ENCODE results near the gene POTEG.
"Not testable (repeated sequence)": the region's sequence is repeated elsewhere in the genome, so short reads cannot be mapped to it uniquely, and the experiment has no call there.

POTEG gene

DNA sequence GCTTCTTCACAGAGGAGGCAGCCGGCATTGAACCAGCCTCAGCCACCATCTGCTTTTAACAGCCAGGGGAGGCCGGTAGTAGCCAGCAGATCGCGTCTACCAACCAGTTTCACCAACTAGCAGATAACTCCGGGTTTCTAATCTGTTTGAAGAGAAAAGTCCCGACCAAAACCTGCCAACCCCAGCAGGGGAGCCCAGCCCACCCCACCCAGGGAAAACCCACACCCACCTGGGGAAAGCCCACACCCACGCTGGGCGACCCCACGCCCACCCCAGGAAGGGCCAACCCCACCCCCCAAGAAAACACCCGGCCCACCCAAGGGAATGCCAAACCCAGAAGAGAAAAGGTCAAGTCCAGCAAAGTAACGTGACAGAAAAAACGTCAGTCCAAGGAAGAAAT, at the start of gene POTEG:
Gene POTEG, minus strand, starts transcription at position 101 of the 400 bp plus-strand sequence. Its CDS starts 52 bp downstream, at position 49.
- DNase-seq (ENCODE audit: low spot score) = not testable (repeated sequence)

DNA sequence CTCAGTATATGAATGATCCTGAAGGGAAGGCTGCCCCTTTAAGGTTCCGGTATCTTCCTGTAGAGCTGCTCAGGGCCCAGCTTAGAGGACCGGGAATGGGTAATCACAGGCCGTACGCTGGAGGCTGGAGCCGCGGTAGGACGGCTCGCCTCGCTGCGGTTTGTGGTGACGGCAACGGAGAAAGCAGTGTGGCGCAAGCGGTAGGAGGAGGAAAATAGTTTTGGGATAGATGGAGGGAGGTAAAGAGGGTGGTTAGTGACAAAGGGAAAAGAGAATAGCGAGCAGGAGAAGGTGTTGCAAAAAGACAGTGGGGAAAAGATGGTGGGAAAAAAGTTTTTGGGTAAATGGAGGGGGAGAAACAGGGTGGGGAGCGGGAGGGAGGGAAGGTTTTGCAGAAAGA, 48.0 kb upstream of the POTEG start:
- DNase-seq (ENCODE audit: low spot score) = not testable (repeated sequence)

GRCh38 chr14:19481421-19481820, 47.3 kb upstream of the POTEG start:
- DNase-seq (ENCODE audit: low spot score) = not testable (repeated sequence)

GRCh38 chr14:19480491-19480890, 46.4 kb upstream of the POTEG start:
- DNase-seq (ENCODE audit: low spot score) = not testable (repeated sequence)

- not testable (repeated sequence) for DNase-seq (ENCODE audit: low spot score)
These were observed 11.6 kb upstream of the POTEG start for GRCh38 chr14:19445761-19446160.

- DNase-seq (ENCODE audit: low spot score) = not testable (repeated sequence)
These were observed 5.7 kb upstream of the POTEG start for GRCh38 chr14:19439826-19440225.

- DNase-seq (ENCODE audit: low spot score) = not testable (repeated sequence)
These were observed 5.1 kb upstream of the POTEG start for GRCh38 chr14:19439219-19439618.

DNA sequence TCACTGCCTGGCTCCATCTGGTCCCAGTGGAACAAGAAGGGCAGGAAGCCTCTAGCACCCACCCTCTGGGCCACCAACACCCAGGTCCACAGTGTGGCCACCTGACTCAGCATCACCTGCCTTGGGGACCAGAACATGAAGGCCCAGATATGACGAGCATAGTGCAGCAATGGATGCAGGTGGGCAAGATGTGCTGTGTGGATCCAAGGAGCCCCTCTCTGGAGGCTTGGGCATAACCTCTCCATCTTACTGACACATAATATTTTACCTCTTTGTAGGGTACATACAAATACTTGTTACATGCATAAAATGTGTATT, 2.9 kb upstream of the POTEG start:
- DNase-seq (ENCODE audit: low spot score) = not testable (repeated sequence)

- DNase-seq (ENCODE audit: low spot score) = not testable (repeated sequence)
These were observed 2.4 kb upstream of the POTEG start for GRCh38 chr14:19436311-19437125.

GRCh38 chr14:19435852-19436251, 1.7 kb upstream of the POTEG start:
- not testable (repeated sequence) for DNase-seq (ENCODE audit: low spot score)

DNA sequence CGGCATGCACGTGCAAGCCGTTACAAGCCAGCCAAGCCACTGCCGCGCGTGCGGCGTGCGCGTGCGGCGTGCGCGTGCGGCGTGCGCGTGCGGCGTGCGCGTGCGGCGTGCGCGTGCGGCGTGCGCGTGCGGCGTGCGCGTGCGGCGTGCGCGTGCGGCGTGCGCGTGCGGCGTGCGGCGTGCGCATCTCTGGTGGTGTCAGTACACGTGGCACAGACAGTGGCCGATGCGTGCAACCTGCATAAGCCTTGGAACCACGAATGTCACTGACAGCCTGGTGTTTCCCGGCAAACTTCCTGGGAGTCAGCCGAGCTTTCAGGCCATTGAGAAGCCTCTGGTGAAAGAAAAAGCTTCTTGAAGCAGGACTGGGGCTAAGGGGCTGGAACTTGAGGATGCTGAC, 750 bp upstream of the POTEG start:
- DNase-seq (ENCODE audit: low spot score) = not testable (repeated sequence)

- DNase-seq (ENCODE audit: low spot score) = not testable (repeated sequence)
These were observed 376 bp downstream of the POTEG start for GRCh38 chr14:19433765-19434164.

DNA sequence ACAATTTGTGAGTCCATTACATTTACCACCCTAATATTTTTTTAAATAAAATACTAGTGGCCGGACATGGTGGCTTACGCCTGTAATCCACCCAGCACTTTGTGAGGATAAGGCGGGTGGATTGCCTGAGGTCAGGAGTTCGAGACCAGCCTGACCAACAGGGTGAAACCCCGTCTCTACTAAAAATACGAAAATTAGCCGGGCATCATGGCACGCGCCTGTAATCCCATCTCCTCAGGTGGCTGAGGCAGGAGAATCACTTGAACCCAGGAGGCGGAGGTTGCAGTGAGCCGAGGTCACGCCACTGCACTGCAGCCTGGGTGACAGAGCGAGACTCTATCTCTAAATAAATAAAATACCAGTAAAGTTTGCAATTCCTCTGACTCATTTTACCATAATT, 25.6 kb downstream of the POTEG start:
- DNase-seq (ENCODE audit: low spot score) = not testable (repeated sequence)

DNA sequence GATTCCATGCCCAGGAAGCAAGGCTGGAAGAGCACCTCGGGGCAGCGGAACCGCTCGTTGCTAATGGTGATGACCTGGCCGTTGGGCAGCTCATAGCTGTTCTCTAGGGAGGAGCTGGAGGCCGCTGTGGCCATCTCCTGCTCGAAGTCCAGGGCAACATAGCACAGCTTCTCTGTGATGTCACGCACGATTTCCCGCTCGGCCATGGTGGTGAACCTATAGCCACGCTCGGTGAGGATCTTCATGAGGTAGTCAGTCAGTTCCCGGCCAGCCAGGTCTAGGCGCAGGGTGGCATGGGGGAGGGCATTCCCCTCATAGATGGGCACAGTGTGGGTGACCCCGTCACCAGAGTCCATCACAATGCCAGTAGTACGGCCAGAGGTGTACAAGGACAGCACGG, 32.0 kb downstream of the POTEG start:
- DNase-seq (ENCODE audit: low spot score) = not testable (repeated sequence)

- DNase-seq (ENCODE audit: low spot score) = not testable (repeated sequence)
These were observed 39.4 kb downstream of the POTEG start for GRCh38 chr14:19394727-19395126.

GRCh38 chr14:19390230-19390629, 43.9 kb downstream of the POTEG start:
- DNase-seq (ENCODE audit: low spot score) = not testable (repeated sequence)

- not testable (repeated sequence) for DNase-seq (ENCODE audit: low spot score)
These were observed 45.4 kb downstream of the POTEG start for GRCh38 chr14:19388741-19389140.

DNA sequence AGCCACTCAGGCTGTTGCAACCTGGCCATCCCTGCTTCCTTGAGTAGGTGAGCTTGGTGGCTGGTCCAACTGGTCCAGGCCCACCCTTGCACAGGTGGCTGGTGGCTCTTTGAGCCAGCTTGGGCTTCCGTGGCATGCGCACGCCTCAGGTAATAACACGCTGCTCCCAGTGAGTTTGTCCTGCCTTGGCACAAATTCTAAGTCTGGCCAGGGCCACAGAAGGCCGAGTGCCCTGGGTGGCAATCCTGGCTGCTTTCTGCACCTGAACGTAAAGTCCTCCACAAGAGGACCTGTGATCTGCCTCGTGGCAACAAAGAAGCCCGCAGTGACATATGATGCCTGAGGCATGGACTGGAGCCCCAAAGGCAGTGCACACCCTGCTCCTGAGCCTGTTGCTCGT, 47.1 kb downstream of the POTEG start:
- not testable (repeated sequence) for DNase-seq (ENCODE audit: low spot score)

GRCh38 chr14:19386309-19386708, 47.8 kb downstream of the POTEG start:
- not testable (repeated sequence) for DNase-seq (ENCODE audit: low spot score)

DNA sequence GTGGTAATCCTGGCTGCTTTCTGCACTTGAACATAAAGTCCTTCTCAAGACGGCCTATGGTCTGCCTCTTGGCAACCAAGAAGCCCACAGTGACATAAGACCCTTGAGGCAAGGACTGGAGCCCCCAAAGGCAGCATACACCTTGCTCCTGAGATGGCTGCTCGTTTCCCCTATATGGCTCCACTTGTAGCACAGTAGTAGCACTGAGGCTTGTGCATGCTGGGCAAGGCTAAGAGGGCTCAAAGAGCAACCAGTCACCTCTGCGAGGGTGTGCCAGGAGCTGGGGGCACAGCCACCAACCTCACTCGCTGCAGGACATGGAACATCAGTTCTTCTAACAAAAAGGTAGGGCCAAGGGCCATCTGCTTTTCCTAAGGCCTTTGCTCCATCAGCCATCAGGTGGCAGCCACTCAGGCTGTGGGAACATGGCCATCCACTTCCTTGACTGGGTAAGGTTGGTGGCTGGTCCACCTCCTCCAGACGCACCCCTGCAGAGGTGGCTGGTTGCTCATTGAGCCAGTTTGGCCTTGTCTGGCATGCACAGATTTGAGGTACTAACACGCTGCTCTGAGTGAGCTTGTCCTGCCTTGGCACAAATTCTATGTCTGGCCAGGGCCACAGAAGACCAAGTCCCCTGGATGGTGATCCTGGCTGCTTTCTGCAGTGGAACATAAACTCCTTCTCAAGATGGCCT, 49.9 kb downstream of the POTEG start:
- DNase-seq (ENCODE audit: low spot score) = not testable (repeated sequence)

GRCh38 chr14:19383008-19383584, 51.0 kb downstream of the POTEG start:
- not testable (repeated sequence) for DNase-seq (ENCODE audit: low spot score)

DNA sequence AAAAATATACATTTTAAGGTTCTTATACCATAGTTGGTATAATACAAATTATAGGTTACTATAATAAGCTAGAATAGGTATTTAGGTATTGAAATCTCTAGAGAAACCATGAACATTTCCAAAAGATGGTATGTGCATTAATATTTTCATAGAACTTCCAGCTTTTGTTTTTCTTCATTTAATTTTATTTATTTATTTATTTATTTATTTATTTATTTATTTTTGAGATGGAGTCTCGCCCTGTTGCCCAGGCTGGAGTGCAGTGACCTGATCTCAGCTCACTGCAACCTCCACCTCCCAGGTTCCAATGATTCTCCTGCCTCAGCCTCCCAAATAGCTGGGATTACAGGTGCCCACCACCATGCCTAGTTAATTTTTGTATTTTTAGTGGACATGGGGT, 54.0 kb downstream of the POTEG start:
- DNase-seq (ENCODE audit: low spot score) = not testable (repeated sequence)

- DNase-seq (ENCODE audit: low spot score) = not testable (repeated sequence)
These were observed 59.7 kb downstream of the POTEG start for GRCh38 chr14:19374451-19374903.

All from HuH-7 (cell line).